HUES48 (cell line): ENCODE results near the gene ATP6V1A.

Experiments used
- H3K27ac ChIP-seq: one replicate; pipeline ENCODE4 v1.7.0; 2013; ENCODE audit warnings: low read depth, low read length, inconsistent platforms
- H3K27me3 ChIP-seq: 2 replicates; pipeline ENCODE4 v1.6.1; 2013; ENCODE audit warnings: mild to moderate bottlenecking, low read length; ENCODE audit not compliant: control insufficient read depth, insufficient read depth
- H3K36me3 ChIP-seq: 2 replicates; pipeline ENCODE4 v1.6.1; 2013; ENCODE audit warnings: low read length; ENCODE audit not compliant: control insufficient read depth, insufficient read depth
- H3K4me1 ChIP-seq: 2 replicates; pipeline ENCODE4 v1.6.1; 2013; ENCODE audit warnings: mild to moderate bottlenecking, low read length; ENCODE audit not compliant: control insufficient read depth, insufficient read depth
- H3K4me3 ChIP-seq: 2 replicates; pipeline ENCODE4 v1.5.1; 2013; ENCODE audit warnings: mild to moderate bottlenecking, low read depth, low read length
- H3K9ac ChIP-seq: 2 replicates; pipeline ENCODE4 v1.6.1; 2013; ENCODE audit warnings: mild to moderate bottlenecking, low read depth, low read length, moderate library complexity
- H3K9me3 ChIP-seq: 2 replicates; pipeline ENCODE4 v1.6.1; 2013; ENCODE audit warnings: low read length; ENCODE audit not compliant: control insufficient read depth, insufficient read depth

The ATP6V1A gene

DNA sequence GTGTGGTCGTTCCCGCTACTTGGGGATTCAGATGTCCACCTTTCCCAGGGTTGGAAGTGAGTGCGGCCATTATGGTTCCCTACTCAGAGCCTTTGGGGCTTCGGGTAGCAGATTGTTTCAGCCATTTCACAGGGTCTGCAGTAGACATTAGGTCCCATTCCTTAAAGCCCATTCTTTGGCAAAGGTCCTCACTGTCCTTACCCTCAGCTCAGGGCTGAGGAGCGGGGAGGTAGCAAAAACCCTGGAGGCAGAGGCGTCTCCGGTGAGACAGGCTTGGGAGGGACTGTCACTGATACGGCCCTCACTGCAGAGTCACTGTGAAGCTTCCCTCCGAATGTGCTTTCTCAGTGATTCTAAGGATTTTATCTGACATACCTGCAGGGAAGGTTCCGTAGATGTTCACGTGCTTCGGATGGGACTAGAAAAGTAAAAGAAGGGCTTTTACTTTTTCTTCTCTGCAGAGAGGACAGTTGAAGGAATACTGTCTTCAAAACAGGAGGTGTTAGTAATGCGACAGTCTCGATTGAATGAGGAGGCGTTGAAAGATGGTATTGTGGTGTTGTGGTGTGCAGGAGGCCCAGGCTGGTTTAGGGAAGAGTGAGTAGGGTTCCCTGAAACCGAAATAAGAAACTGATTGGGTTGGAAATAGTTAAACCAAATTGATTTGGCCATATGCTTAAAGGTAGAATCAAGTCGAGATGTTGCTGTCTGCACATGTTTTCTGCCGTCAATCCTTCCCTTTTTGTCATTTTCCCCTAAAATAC lies 630 bp downstream of the ATP6V1A start:
- Histone ChIP-seq H3K27ac (peak overlapping the region; percentile 99), H3K4me1 (peaks cover 30% of the 10 kb centered on the region), H3K27me3 (no peaks in the 10 kb centered on the region), H3K4me3 (peak overlapping the region; percentile 91), H3K36me3 (no peaks in the 10 kb centered on the region; the same call in 1 of the 2 replicates), H3K9me3 (no peaks in the 10 kb centered on the region), H3K9ac (peak overlapping the region; percentile 49)

DNA sequence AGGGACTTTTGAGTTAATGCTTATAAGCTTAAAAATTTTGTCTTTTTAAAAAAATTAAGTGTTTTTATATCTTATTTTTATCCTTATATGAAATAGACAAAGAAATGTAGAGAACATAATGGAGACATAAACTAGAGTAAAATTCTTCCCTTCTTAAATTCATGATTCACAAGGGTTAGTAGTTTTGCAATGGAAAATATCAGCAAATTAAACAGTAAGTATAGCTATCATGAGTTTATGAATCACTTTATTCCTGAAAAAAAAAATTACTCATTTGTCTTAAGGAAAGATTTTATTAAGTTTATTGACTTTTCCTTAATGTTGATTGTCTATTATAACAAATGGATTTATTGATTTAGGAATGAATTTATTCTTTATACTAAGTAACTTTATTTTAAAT lies 4.3 kb downstream of the ATP6V1A start:
- Histone ChIP-seq H3K9ac (no peak overlapping the region), H3K27ac (no peak overlapping the region), H3K27me3 (no peaks in the 10 kb centered on the region), H3K4me3 (no peak overlapping the region), H3K4me1 (peaks cover 25% of the 10 kb centered on the region), H3K9me3 (no peaks in the 10 kb centered on the region), H3K36me3 (no peaks in the 10 kb centered on the region)

DNA sequence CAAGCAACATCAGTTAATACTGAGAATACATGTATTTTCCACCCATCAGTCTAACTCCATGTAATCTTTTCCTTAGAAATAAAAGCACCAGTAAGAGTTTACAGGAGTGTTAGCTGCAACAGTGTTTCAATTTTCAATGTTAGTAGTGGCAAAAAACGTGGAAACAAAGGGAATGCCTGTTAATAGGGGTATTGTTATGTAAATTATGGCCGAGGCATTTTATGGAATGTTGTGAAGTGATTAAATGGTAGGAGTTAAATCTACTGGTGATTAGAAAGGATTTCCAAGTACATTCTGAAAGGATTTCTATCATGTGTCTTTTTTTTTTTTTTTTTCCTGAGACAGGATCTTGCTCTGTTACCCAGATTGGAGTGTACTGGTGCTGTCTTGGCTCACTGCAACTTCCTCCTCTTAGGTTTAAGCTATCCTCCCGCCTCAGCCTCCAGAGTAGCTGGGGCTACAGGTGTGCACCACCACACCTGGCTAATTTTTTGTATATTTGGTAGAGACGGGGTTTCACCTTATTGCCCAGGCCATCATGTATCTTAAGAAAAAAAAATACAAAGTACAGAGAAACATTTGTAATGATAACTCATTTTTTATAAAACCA lies 6.6 kb downstream of the ATP6V1A start:
- Histone ChIP-seq H3K9ac (peak overlapping the region; percentile 56), H3K27ac (peak overlapping the region; percentile 80)

DNA sequence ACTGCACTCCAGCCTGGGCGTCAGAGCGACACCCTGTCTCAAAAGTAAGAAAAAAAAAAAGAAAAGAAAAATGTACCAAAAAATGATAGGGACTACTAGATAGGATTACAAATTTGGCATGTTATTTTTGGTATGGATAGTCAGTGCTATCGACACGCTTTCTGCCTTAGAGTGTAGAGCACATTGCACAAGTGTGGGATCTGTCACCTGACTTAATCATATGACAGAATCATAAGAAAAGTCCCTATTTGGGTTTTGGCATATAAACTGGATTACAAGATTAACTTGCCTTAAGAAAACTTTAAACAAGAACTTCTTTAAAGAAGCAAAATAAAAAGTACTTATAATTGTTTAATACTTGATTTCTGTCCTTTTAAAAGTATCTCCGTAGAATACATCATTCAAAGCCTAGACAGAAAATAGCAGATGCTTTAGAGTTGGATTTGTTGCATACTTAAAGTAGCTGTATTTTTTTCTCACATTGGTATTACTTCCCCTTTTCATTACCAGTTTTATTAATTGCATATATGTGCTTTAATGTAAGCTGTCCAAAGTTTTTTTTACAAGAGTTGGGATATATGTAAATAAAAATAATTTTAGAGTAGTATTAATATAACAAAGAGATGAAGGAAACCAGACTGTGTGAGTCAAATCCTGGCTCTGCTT lies 7.8 kb downstream of the ATP6V1A start:
- no peak overlapping the region for H3K27ac ChIP-seq
- peaks cover 17% of the 10 kb centered on the region; the same call in 1 of the 2 replicates for H3K4me1 ChIP-seq
- H3K9ac ChIP-seq = no peak overlapping the region
- no peaks in the 10 kb centered on the region for H3K36me3 ChIP-seq
- H3K4me3 ChIP-seq = no peak overlapping the region
- H3K9me3 ChIP-seq = 0 out of 2 replicates have a peak, but pooled peaks cover 5% of the 10 kb centered on the region
- H3K27me3 ChIP-seq = no peaks in the 10 kb centered on the region

More for the DNA sequence above, 6.6 kb downstream of the ATP6V1A start:
- H3K4me3 ChIP-seq = peak overlapping the region; percentile 33
- H3K27me3 ChIP-seq = no peaks in the 10 kb centered on the region
- 0 out of 2 replicates have a peak, but pooled peaks cover 3% of the 10 kb centered on the region for H3K9me3 ChIP-seq
- H3K4me1 ChIP-seq = peaks cover 17% of the 10 kb centered on the region; the same call in 1 of the 2 replicates
- no peaks in the 10 kb centered on the region for H3K36me3 ChIP-seq

DNA sequence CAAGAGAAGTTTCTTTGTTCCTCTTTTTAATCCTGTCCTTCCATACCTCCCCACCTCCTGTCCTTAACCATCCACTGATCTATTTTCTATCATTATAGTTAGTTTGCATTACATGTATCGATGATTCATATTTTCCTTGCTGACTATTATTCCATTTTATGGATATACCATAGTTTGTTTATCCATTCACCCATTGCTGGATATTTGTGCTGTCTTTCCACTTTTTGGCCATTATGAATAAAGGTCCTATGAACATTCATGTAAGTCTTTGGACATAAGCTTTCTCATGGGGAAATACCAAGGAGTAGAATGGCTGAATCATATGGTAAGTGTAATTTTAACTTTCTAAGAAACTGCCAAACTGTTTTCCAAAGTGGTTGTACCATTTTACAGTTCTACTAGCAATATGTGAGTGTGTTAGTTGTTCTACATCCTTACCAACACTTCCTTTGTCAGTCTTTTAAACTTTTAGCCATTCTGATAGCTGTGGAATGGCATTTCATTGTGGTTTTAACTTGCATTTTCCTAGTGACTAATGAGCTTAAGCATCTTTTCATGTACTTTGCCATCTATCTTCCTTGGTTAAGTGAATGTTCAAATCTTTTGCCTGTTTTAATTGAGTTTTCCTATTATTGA lies 11.7 kb downstream of the ATP6V1A start:
- Histone ChIP-seq H3K4me1 (no peaks in the 10 kb centered on the region), H3K27me3 (no peaks in the 10 kb centered on the region), H3K36me3 (no peaks in the 10 kb centered on the region), H3K9me3 (0 out of 2 replicates have a peak, but pooled peaks cover 5% of the 10 kb centered on the region), H3K27ac (no peak overlapping the region), H3K4me3 (no peak overlapping the region), H3K9ac (no peak overlapping the region)

DNA sequence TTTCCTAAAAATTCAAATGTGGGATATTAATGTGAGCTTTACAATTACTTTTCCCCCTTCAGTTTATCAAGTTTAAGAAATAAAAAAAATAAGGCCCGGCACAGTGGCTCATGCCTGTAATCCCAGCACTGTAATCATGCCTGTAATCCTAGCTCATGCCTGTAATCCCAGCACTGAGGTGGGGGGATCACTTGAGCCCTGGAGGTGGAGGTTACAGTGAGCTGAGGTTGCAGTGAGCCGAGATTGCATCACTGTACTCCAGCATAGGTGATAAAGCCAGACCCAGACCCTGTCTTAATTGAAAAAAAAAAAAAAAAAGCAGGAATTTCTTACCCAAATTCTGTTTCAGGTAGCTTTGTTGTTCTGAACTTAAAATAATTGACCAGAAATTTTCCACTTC lies 17.9 kb downstream of the ATP6V1A start:
- no peaks in the 10 kb centered on the region for H3K9me3 ChIP-seq

DNA sequence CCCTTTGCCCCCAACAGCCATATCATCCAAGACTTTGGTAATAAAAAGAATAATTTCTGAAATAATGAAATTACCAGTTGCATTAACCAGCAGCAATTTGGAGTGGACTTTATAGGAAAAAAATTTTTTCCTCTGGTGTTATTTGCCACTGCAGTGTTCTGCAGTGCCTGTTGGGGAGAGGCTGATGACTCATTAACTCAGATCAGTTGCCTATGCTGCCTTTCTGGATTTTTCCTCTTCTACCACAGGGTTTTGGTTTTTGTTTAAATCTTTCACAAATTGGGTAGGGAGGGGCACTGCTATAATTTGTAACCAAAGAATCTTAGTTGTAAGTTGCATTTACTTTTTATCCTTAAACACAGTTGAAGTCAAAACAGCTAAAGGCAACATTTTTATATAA lies 22.7 kb downstream of the ATP6V1A start:
- H3K9me3 ChIP-seq = no peaks in the 10 kb centered on the region

More for the DNA sequence above, 17.9 kb downstream of the ATP6V1A start:
- H3K9ac ChIP-seq = no peak overlapping the region
- H3K27me3 ChIP-seq = no peaks in the 10 kb centered on the region
- no peaks in the 10 kb centered on the region for H3K36me3 ChIP-seq
- H3K4me3 ChIP-seq = no peak overlapping the region
- no peak overlapping the region for H3K27ac ChIP-seq
- no peaks in the 10 kb centered on the region for H3K4me1 ChIP-seq

DNA sequence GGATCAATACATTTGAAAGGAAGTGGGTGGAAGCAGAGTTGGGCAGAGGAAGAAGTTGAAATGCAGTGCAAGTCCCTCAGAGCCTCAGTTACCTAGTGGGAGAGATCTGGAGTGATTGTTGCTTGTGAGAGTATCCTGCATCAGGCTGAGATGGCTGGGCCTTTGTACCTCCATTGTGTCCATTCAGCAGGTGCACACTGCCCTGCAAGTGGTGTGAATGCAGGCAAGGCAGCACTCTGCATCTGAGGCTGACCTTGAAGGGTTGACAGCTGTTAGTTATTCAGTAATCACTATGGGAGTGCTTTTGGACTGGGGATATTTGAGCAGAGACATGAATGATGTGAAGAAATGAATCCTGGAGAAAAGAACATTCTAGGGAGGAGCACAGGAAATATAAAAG lies 25.2 kb downstream of the ATP6V1A start:
- H3K4me1 ChIP-seq = peaks cover 9% of the 10 kb centered on the region; the same call in 1 of the 2 replicates
- H3K27me3 ChIP-seq = no peaks in the 10 kb centered on the region
- no peak overlapping the region for H3K27ac ChIP-seq

More for the DNA sequence above, 22.7 kb downstream of the ATP6V1A start:
- no peaks in the 10 kb centered on the region for H3K27me3 ChIP-seq
- no peaks in the 10 kb centered on the region for H3K36me3 ChIP-seq
- no peaks in the 10 kb centered on the region for H3K4me1 ChIP-seq
- no peak overlapping the region for H3K9ac ChIP-seq
- H3K4me3 ChIP-seq = no peak overlapping the region
- no peak overlapping the region for H3K27ac ChIP-seq

DNA sequence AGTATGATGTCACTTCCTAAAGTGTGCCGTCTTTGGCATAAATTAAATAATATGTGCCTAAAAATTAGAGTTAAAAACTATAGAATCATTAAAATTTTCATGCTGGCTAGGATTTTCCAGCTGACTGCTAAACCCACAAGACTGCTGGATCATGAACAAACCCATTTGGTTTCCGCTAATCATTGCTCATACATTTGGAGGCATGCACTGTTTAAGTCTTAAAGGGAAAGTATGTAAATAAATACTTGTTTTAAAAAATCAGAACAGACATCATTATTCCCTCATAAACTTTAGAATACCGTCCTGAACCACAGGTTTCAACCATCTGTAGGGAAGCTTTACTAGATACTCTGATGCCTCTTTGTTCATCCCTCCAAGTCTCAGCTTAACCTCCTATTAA lies 26.5 kb downstream of the ATP6V1A start:
- H3K27me3 ChIP-seq = no peaks in the 10 kb centered on the region
- no peaks in the 10 kb centered on the region for H3K9me3 ChIP-seq
- H3K27ac ChIP-seq = no peak overlapping the region
- H3K9ac ChIP-seq = no peak overlapping the region
- no peaks in the 10 kb centered on the region for H3K36me3 ChIP-seq
- no peak overlapping the region for H3K4me3 ChIP-seq
- H3K4me1 ChIP-seq = peaks cover 9% of the 10 kb centered on the region; the same call in 1 of the 2 replicates

More for the DNA sequence above, 25.2 kb downstream of the ATP6V1A start:
- Histone ChIP-seq H3K9ac (no peak overlapping the region), H3K4me3 (no peak overlapping the region), H3K36me3 (no peaks in the 10 kb centered on the region), H3K9me3 (no peaks in the 10 kb centered on the region)

DNA sequence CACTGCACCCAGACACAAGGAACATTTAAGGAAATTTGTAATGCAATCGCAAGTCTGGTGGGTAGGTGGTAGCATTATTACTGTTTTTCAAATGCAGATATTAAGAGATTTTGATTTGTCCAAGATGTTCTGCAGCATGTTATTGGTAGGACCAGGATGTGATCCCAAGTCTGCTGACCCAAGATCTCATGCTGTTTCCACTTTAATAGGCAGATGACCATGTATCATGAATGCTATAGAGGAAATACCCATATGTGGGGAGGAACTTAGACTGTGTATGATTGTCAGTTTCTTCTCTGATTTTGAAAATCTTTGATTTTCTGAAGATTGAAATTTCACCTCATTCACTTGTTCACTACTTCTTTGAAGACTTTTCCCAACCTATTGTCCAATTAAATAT lies 28.7 kb downstream of the ATP6V1A start:
- Histone ChIP-seq H3K9me3 (no peaks in the 10 kb centered on the region), H3K27me3 (no peaks in the 10 kb centered on the region), H3K4me1 (peaks cover 9% of the 10 kb centered on the region; the same call in 1 of the 2 replicates), H3K4me3 (no peak overlapping the region), H3K9ac (no peak overlapping the region), H3K27ac (no peak overlapping the region), H3K36me3 (no peaks in the 10 kb centered on the region; the same call in 1 of the 2 replicates)
